Liver (tissue), 9 donors: ENCODE data around the gene PTPRN2. TPM values are rescaled to one million over a fixed set of nuclear protein-coding genes. Genes with fewer than 3 reads are reported as not detected.

Experiments used
- DNase-seq: peaks from one replicate; pipeline ENCODE4 v3.0.0-alpha.2; 2017; ENCODE audit warnings: low spot score
- H3K27ac ChIP-seq, 2 donors: one replicate each; pipeline ENCODE4 v1.7.0; 2013; ENCODE audit warnings: inconsistent platforms in 2 of 2, low read length in 2 of 2, control low read depth in 1 of 2, low read depth in 1 of 2, mild to moderate bottlenecking in 1 of 2
- H3K27me3 ChIP-seq, 4 donors: one replicate each; pipeline versions ENCODE4 v1.6.1 to v1.7.0; 2013; ENCODE audit warnings: low read length in 3 of 4, inconsistent platforms in 1 of 4, mild to moderate bottlenecking in 1 of 4, moderate library complexity in 1 of 4; ENCODE audit not compliant: control insufficient read depth in 4 of 4, insufficient read depth in 4 of 4
- H3K36me3 ChIP-seq, 4 donors: one replicate each; pipeline versions ENCODE4 v1.6.1 to v1.7.0; 2013; ENCODE audit warnings: low read length in 3 of 4, mild to moderate bottlenecking in 3 of 4, low read depth in 1 of 4, moderate library complexity in 1 of 4; ENCODE audit not compliant: control insufficient read depth in 4 of 4, insufficient read depth in 3 of 4
- H3K4me1 ChIP-seq, 4 donors: one replicate each; pipeline versions ENCODE4 v1.6.1 to v1.7.0; 2013; ENCODE audit warnings: low read length in 3 of 4, mild to moderate bottlenecking in 3 of 4, moderate library complexity in 1 of 4; ENCODE audit not compliant: control insufficient read depth in 4 of 4, insufficient read depth in 4 of 4
- H3K4me3 ChIP-seq, 3 donors: one replicate each; pipeline versions ENCODE4 v1.6.1 to v1.7.0; 2013; ENCODE audit warnings: low read length in 3 of 3, control low read depth in 1 of 3, low read depth in 1 of 3, mild to moderate bottlenecking in 1 of 3
- H3K9ac ChIP-seq, 2 donors: one replicate each; pipeline ENCODE4 v1.7.0; 2013; ENCODE audit warnings: low read length in 2 of 2, mild to moderate bottlenecking in 2 of 2, moderate library complexity in 2 of 2, control low read depth in 1 of 2, low read depth in 1 of 2
- H3K9me3 ChIP-seq, 4 donors: one replicate each; pipeline versions ENCODE4 v1.6.1 to v1.7.0; 2013; ENCODE audit warnings: low read length in 3 of 4; ENCODE audit not compliant: control insufficient read depth in 4 of 4
- EGR1 ChIP-seq, 2 donors: IDR thresholded peaks; 2 replicates each; pipeline ENCODE4 v1.6.1; 2016 to 2018; ENCODE audit warnings: antibody characterized with exemption in 2 of 2, low read depth in 2 of 2
- FOXA1 ChIP-seq: IDR thresholded peaks from 2 replicates; pipeline ENCODE4 v1.6.1; 2016; ENCODE audit warnings: antibody characterized with exemption
- FOXA2 ChIP-seq: IDR thresholded peaks from 2 replicates; pipeline ENCODE4 v1.6.1; 2016; ENCODE audit warnings: antibody characterized with exemption
- GABPA ChIP-seq, 2 donors: IDR thresholded peaks in 1 of 2; conservative IDR thresholded peaks in 1 of 2; 2 replicates each; pipeline ENCODE4 v1.6.1; 2016; ENCODE audit warnings: antibody characterized with exemption in 2 of 2, mild to moderate bottlenecking in 1 of 2, moderate library complexity in 1 of 2
- HNF4A ChIP-seq, 2 donors: conservative IDR thresholded peaks; 2 replicates each; pipeline ENCODE4 v1.6.1; 2016; ENCODE audit warnings: antibody characterized with exemption in 2 of 2, mild to moderate bottlenecking in 2 of 2
- HNF4G ChIP-seq: IDR thresholded peaks from 2 replicates; pipeline ENCODE4 v1.6.1; 2016; ENCODE audit warnings: antibody characterized with exemption
- MAX ChIP-seq: IDR thresholded peaks from 2 replicates; pipeline ENCODE4 v1.6.1; 2016; ENCODE audit warnings: antibody characterized with exemption
- RAD21 ChIP-seq, 2 donors: IDR thresholded peaks; 2 replicates each; pipeline ENCODE4 v1.6.1; 2016; ENCODE audit warnings: antibody characterized with exemption in 2 of 2, mild to moderate bottlenecking in 2 of 2
- REST ChIP-seq: IDR thresholded peaks from 2 replicates; pipeline ENCODE4 v1.6.1; 2016; ENCODE audit warnings: antibody characterized with exemption, mild to moderate bottlenecking
- RXRA ChIP-seq, 2 donors: IDR thresholded peaks; 2 replicates each; pipeline ENCODE4 v1.6.1; 2017 to 2018; ENCODE audit warnings: antibody characterized with exemption in 2 of 2, mild to moderate bottlenecking in 1 of 2
- SP1 ChIP-seq: IDR thresholded peaks from 2 replicates; pipeline ENCODE4 v1.6.1; 2018; ENCODE audit warnings: antibody characterized with exemption, mild to moderate bottlenecking
- YY1 ChIP-seq: IDR thresholded peaks from 2 replicates; pipeline ENCODE4 v1.6.1; 2016; ENCODE audit warnings: antibody characterized with exemption, mild to moderate bottlenecking
- WGBS: extraction: QIAGEN DNeasy Blood & Tissue Kit; methylation state at CpG from one replicate; pipeline ENCODE4 v1.1.7; 2013; 5-methylcytosine and 5-hydroxymethylcytosine counted together
- polyA plus RNA-seq, 2 donors: library from polyadenylated mRNA; stranded (reverse) in 1 of 2; unstranded in 1 of 2; fragments of 200-250 nt in 1 of 2; fragments of >200 nt in 1 of 2; fragmentation: Nextera tagmentation in 1 of 2; extraction: Ambion mirVana in 1 of 2; gene quantifications; one replicate each; pipeline versions ENCODE4 v1.2.1 to v1.2.3, GENCODE V29; 2013 to 2015
- total RNA-seq, 2 donors: library from RNA; depleted of rRNA; stranded (reverse); fragments of >200 nt; gene quantifications; one replicate each; pipeline ENCODE4 v1.2.3, GENCODE V29; 2014
- TF ChIP-seq, protein P1 (sequence below): IDR thresholded peaks from 2 replicates; pipeline ENCODE4 v1.6.1; 2016; ENCODE audit warnings: antibody characterized with exemption
- TF ChIP-seq, protein P2 (sequence below): fragments of 150-350 bp; IDR thresholded peaks from 2 replicates; pipeline ENCODE4 v1.5.1; 2017; ENCODE audit warnings: improper control_type of control experiment, low read depth, low read length; ENCODE audit not compliant: missing input control
- donor health status: healthy.
- donor health status: healthy.
- donor health status: healthy.
- donor health status: healthy.
- donor health status: healthy.

The PTPRN2 gene
- total and polyA plus RNA-seq, 4 donors = 0.75 to 1.9 (median 1.1) TPM

GRCh38 chr7:157797361-157797760 lies 790.3 kb downstream of the PTPRN2 start:
- no peak overlapping the region for H3K27ac ChIP-seq
- DNase-seq = no peak
- 81% methylated on average over 12 of the region's 12 CpGs for WGBS

DNA sequence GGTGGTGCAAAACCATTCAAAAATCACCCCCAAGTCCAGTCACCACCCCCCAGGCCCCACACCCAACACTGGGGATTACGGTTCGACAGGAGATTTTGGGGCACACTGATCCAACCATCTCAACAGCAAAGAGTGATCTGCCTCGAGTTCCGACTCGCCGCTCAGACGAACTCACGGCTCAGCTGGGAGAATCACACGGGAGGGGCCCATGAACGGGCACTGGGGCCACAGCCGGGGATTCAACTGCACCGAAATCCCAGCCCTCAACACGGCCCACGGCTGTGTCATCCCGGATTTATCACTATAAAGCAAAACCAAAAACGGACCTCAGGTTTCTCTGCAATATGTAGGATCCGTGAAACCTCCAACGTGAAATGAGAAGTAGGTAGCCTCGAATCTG lies 790.8 kb downstream of the PTPRN2 start:
- 91% methylated on average over 19 of the region's 19 CpGs for WGBS
- DNase-seq = no peak
- Histone ChIP-seq H3K36me3 (no peaks in the 10 kb centered on the region), H3K9me3 (peaks cover 0 to 1% (median 0%) of the 10 kb centered on the region in 4 donors), H3K27me3 (no peaks in the 10 kb centered on the region), H3K4me1 (no peaks in the 10 kb centered on the region), H3K4me3 (no peak overlapping the region), H3K9ac (no peak overlapping the region), H3K27ac (no peak overlapping the region)
- TF ChIP-seq HNF4G = no peak
- TF ChIP-seq RAD21 (IDR thresholded peaks at IDR 0.05) = no peak
- no peak for TF ChIP-seq MAX
- TF ChIP-seq HNF4A (conservative IDR thresholded peaks at IDR 0.05) = no peak

More at GRCh38 chr7:157797361-157797760, 790.3 kb downstream of the PTPRN2 start:
- Histone ChIP-seq H3K27me3 (no peaks in the 10 kb centered on the region), H3K36me3 (no peaks in the 10 kb centered on the region), H3K9me3 (peaks cover 0 to 1% (median 0%) of the 10 kb centered on the region in 4 donors), H3K4me3 (no peak overlapping the region), H3K4me1 (no peaks in the 10 kb centered on the region), H3K9ac (no peak overlapping the region)
- TF ChIP-seq RXRA (IDR thresholded peaks at IDR 0.05) (no peak), RAD21 (IDR thresholded peaks at IDR 0.05) (no peak), EGR1 (IDR thresholded peaks at IDR 0.05; ENCODE audit: low read depth in 2 of 2) (no peak), YY1 (no peak), FOXA1 (no peak), REST (no peak), HNF4A (conservative IDR thresholded peaks at IDR 0.05) (no peak), FOXA2 (no peak), SP1 (no peak), GABPA (IDR thresholded peaks at IDR 0.05 in 1 of 2, conservative IDR thresholded peaks at IDR 0.05 in 1 of 2) (no peak)
- TF ChIP-seq, protein P1, sequence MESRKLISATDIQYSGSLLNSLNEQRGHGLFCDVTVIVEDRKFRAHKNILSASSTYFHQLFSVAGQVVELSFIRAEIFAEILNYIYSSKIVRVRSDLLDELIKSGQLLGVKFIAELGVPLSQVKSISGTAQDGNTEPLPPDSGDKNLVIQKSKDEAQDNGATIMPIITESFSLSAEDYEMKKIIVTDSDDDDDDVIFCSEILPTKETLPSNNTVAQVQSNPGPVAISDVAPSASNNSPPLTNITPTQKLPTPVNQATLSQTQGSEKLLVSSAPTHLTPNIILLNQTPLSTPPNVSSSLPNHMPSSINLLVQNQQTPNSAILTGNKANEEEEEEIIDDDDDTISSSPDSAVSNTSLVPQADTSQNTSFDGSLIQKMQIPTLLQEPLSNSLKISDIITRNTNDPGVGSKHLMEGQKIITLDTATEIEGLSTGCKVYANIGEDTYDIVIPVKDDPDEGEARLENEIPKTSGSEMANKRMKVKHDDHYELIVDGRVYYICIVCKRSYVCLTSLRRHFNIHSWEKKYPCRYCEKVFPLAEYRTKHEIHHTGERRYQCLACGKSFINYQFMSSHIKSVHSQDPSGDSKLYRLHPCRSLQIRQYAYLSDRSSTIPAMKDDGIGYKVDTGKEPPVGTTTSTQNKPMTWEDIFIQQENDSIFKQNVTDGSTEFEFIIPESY = no peak
- TF ChIP-seq, protein P2, sequence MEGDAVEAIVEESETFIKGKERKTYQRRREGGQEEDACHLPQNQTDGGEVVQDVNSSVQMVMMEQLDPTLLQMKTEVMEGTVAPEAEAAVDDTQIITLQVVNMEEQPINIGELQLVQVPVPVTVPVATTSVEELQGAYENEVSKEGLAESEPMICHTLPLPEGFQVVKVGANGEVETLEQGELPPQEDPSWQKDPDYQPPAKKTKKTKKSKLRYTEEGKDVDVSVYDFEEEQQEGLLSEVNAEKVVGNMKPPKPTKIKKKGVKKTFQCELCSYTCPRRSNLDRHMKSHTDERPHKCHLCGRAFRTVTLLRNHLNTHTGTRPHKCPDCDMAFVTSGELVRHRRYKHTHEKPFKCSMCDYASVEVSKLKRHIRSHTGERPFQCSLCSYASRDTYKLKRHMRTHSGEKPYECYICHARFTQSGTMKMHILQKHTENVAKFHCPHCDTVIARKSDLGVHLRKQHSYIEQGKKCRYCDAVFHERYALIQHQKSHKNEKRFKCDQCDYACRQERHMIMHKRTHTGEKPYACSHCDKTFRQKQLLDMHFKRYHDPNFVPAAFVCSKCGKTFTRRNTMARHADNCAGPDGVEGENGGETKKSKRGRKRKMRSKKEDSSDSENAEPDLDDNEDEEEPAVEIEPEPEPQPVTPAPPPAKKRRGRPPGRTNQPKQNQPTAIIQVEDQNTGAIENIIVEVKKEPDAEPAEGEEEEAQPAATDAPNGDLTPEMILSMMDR = no peak
